ENCODE data around the gene CYSTM1.

DNA sequence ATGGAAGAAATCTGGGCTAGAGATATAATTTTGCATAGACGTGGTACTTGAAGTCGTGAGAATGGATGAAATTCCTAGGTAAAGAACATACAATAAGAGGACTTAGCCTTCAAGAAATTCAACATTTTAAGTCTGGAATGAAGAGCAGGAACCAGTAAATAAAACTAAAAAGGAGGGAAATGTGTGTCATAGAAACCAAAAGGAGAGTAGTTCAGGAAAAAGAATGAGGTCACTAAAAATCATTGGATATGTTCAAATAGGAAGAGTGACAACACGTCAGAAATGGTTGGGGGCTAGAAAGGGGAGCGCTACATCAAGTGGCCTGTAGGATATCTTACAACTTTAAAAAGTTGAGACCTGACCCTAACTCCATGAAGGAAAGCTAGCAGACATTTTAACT lies 83.9 kb downstream of the CYSTM1 start:
- no peak for TF ChIP-seq EP300 (IDR thresholded peaks at IDR 0.05)
- TF ChIP-seq, protein P1, sequence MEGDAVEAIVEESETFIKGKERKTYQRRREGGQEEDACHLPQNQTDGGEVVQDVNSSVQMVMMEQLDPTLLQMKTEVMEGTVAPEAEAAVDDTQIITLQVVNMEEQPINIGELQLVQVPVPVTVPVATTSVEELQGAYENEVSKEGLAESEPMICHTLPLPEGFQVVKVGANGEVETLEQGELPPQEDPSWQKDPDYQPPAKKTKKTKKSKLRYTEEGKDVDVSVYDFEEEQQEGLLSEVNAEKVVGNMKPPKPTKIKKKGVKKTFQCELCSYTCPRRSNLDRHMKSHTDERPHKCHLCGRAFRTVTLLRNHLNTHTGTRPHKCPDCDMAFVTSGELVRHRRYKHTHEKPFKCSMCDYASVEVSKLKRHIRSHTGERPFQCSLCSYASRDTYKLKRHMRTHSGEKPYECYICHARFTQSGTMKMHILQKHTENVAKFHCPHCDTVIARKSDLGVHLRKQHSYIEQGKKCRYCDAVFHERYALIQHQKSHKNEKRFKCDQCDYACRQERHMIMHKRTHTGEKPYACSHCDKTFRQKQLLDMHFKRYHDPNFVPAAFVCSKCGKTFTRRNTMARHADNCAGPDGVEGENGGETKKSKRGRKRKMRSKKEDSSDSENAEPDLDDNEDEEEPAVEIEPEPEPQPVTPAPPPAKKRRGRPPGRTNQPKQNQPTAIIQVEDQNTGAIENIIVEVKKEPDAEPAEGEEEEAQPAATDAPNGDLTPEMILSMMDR (IDR thresholded peaks at IDR 0.05) = no peak
- TF ChIP-seq POLR2A (IDR thresholded peaks at IDR 0.05) = no peak
